ENCODE measurements around the gene PCDHGC5.

The PCDHGC5 gene

DNA sequence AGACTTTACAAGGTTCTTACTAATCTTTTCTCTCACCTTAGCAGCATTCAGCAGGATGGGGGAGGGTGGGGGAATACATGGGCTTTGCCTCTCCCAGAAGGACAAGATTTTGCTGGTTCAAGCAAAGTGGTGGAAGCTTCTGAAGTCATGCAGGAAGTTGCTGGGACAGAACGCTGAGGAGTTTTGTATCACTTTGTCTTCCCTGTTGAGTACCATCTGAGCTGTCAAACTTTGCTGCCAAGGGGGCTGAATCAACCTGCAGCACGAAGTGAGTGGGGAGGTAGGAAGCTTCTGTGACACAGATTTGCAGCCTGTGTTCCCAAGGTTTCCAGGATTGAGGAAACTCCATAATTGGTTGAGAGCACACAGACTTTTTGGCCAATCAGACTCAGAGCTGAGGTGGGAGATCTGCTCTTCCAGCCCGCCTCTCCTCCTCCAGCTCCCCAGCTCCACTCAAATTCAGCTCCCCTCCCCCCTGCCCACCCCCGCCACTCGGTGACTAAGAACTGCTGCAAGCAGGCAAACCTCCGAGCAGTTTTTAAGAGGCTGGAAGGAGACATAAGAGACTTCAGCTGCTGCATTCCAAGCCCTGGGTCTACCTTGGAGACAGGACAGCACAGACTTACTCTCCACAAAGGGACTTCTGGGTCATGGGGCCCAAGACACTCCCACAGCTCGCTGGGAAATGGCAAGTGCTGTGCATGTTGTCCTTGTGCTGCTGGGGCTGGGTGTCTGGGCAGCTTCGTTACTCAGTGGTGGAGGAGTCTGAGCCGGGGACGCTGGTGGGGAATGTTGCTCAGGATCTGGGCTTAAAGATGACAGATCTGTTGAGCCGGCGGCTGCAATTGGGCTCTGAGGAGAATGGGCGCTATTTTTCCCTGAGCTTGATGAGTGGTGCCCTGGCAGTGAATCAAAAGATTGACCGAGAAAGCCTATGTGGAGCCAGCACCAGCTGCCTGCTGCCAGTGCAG lies at the start of gene PCDHGC5:
Gene PCDHGC5, plus strand, starts transcription at position 491 of the 971 bp plus-strand sequence. Its CDS starts 160 bp downstream, at position 651.
- peak in 26 of 51 donors; percentile 27 to 86 (median 69) for DNase-seq

DNA sequence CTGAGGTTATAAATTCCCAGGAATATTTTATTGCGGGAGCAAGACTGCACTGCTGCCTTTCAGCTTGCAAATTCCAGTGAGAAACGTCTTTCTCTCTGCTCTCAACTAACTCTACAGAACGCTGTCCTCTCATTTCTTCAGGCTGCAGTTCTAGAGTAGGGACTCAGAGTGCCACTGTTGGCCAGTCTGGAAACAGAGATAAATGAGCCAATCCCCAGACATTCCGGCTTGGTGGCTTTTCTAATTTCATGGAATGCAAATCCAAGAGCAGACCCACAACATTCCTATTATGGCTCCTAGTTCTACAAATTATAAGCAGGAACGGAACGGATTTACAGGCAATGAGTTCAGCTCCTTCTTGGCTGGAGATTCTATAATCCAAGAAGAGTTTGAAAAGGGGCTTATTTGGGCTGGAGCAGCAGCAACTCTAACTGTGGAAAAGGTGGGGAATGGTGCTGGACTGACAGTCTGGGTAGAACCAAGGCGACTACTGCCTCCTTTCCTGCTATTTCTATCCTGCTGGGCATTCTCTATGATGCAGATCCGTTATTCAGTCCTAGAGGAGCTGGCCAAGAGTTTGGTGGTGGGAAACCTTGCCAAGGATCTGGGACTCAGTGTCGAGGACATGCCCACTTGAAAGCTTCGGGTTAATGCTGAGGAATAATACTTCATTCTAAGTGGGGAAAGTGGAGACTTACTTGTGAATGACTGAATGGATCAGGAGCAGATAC lies 49.3 kb upstream of the PCDHGC5 start:
- DNase-seq = no peak

DNA sequence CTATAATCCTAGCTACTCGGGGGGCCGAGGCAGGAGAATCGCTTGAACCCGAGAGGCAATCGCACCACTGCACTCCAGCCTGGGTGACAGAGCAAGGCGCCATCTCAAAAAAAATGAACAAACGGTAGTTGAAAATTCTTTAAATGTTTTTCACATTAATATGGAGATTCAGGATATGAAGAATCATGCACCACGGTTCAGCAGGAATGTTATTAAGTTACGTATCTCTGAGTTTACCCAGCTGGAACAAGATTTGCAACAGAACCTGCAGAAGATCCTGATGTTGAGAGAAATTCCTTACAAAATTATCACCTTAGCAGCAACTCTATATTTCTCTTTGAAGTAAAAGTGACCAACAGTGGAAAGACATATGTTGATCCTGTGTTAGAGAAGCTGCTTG lies 48.5 kb upstream of the PCDHGC5 start:
- no peak for DNase-seq

DNA sequence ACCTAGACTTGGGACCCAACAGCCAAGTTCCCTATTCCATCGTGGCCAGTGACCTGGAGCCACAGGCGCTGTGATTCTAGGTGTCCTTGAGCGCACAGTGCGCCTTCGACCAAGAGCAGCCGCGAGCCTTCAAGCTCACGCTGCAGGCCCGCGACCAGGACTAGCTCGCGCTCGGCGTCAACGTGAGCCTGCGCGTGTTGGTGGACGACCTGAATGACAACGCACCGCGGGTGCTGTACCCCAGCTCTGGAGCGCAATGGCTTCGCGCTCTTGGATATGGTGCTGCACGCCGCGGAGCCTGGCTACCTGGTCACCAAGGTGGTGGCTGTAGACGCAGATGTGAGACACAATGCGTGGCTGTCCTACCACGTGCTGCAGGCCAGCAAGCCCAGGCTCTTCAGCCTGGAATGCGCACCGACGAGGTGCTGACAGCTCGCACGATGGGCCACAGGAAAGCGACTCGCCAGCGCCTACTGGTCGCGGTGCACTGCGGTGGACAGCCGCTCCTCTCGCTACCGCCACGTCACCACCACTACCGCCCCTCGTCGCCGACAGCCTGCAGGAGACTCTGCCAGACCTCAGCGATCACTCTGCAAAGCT lies 47.2 kb upstream of the PCDHGC5 start:
- no peak for DNase-seq

DNA sequence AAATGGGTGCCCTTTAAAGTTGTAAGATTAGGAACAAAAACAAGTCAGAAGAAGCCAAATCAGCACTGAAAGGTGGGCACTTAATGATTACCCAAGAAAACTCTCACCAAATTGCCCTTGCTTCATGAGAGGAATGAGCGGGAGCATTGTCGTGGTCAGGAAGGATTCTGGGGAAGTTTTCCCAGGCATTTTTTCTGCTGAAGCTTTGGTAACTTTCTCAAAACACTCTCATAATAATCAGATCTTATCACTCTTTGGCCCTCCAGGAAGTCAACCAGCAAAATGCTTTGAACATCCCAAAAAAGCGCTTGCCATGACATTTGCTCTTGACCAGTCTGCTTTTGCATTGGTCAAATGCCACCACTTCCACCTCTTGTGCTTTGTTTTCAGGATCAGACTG lies 23.5 kb upstream of the PCDHGC5 start:
- DNase-seq = no peak

DNA sequence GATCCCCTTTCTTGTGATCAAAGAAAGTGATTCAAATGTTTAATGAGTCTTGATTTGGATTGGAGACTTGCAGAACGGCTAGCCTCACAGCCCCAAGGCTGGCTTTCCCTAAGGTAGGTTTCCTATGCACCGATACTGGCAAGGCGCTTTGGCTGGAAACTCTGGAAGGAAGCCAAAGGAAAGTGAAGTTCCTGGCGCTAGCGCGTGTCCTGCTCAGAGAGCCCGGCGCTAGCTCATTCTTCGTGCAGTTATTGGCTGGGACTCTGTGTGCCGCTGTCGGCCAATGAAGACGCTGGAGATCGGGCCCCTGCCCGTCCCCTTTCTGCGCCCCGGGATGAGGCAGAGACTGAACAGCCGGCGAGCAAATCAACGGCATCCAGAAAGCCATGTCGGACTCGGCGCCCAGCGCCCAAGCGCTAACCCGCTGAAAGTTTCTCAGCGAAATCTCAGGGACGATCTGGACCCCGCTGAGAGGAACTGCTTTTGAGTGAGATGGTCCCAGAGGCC lies 13.2 kb upstream of the PCDHGC5 start, which contains the start of gene PCDHGC3:
Gene PCDHGC3, plus strand, starts transcription at position 342 of the 507 bp plus-strand sequence. Its CDS starts 151 bp downstream, at position 493.
- peak in 43 of 51 donors; percentile 43 to 92 (median 82) for DNase-seq

DNA sequence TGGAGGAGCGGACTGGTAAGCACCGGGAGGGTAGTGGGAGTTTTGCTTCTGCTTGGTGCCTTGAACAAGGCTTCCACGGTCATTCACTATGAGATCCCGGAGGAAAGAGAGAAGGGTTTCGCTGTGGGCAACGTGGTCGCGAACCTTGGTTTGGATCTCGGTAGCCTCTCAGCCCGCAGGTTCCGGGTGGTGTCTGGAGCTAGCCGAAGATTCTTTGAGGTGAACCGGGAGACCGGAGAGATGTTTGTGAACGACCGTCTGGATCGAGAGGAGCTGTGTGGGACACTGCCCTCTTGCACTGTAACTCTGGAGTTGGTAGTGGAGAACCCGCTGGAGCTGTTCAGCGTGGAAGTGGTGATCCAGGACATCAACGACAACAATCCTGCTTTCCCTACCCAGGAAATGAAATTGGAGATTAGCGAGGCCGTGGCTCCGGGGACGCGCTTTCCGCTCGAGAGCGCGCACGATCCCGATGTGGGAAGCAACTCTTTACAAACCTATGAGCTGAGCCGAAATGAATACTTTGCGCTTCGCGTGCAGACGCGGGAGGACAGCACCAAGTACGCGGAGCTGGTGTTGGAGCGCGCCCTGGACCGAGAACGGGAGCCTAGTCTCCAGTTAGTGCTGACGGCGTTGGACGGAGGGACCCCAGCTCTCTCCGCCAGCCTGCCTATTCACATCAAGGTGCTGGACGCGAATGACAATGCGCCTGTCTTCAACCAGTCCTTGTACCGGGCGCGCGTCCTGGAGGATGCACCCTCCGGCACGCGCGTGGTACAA lies 12.6 kb upstream of the PCDHGC5 start:
- DNase-seq = peak in 11 of 51 donors; percentile 27 to 80 (median 46)

DNA sequence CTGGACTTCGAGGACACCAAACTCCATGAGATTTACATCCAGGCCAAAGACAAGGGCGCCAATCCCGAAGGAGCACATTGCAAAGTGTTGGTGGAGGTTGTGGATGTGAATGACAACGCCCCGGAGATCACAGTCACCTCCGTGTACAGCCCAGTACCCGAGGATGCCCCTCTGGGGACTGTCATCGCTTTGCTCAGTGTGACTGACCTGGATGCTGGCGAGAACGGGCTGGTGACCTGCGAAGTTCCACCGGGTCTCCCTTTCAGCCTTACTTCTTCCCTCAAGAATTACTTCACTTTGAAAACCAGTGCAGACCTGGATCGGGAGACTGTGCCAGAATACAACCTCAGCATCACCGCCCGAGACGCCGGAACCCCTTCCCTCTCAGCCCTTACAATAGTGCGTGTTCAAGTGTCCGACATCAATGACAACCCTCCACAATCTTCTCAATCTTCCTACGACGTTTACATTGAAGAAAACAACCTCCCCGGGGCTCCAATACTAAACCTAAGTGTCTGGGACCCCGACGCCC lies 11.8 kb upstream of the PCDHGC5 start:
- peak in 2 of 51 donors; percentile 30 to 60 for DNase-seq

DNA sequence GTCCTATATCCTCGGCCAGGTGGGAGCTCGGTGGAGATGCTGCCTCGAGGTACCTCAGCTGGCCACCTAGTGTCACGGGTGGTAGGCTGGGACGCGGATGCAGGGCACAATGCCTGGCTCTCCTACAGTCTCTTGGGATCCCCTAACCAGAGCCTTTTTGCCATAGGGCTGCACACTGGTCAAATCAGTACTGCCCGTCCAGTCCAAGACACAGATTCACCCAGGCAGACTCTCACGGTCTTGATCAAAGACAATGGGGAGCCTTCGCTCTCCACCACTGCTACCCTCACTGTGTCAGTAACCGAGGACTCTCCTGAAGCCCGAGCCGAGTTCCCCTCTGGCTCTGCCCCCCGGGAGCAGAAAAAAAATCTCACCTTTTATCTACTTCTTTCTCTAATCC lies 11.1 kb upstream of the PCDHGC5 start:
- DNase-seq = no peak

DNA sequence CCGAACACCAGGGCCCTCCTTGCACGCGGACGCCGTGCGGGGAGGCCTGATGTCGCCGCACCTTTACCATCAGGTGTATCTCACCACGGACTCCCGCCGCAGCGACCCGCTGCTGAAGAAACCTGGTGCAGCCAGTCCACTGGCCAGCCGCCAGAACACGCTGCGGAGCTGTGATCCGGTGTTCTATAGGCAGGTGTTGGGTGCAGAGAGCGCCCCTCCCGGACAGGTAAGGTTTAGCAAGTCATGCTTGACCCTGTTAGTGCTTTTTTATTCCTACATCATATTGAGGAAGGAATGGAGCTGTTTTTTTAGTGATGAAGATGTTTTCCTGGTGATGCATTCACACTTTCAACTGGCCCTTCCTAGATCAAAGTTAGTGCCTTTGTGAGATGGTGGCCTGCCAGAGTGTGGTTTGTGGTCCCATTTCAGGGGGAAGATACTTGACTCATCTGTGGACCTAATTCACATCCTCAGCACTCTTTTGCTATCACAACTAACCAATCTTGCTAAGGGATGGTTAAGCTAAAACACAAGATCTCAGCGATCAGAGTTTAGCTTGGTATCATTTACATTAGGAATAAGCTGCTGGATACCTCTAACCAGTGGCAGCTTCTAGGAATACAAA lies 10.4 kb upstream of the PCDHGC5 start:
- no peak for DNase-seq

DNA sequence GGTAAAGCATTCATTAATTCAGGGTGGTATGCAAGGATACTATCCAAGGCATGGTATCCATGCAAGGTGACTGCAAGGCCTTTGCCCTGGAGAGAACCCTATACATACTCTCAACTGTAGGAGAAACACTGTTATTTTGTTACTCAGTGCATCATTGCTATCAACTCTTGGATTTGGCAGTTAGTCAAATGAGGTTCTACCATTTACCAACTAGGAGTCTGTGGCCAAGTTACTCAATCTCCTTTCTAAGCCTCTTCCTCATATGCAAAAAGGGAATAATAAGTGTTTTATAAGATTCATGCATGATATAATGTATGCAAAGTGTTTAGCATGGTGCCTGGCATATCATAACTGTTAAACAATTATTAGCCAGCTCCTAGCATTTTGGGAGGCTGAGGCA lies 9.1 kb upstream of the PCDHGC5 start:
- DNase-seq = no peak

DNA sequence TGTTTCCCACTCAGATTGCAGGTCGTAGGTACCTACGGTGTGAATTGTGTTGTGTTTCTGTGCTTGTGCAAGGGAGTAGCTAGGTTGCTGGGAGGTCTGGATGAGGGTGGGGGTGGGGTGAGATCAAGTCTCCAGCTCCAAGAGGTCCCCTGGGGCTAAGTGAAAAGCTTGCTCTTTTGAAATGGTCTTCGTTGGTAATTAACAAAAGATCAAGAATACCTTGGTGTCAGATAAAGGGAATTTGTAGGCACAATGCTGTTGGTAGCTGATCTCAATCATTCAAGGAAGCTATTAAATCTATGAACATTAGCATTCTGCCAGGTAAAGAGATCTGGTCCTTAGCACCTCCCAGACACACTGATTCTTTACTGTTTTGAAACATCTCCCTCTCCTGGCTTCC lies 5.0 kb upstream of the PCDHGC5 start:
- peak in 1 of 51 donors; percentile 31 for DNase-seq

DNA sequence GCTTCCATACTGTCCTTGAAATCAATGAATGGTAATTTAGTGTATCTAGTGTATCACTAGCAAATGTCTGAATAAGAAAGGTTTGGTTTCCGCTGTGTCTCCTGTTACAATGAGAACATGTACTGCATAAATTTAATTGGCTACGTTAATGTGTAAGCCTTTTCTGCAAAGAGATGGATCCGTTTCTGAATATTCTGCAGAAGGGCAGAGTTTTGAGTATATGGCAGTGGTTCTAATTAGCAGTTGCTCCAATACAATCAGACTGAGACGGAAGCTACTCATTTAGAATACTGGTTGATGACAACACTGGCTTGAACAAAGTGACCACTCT lies 4.6 kb upstream of the PCDHGC5 start:
- DNase-seq = peak in 1 of 51 donors; percentile 68

DNA sequence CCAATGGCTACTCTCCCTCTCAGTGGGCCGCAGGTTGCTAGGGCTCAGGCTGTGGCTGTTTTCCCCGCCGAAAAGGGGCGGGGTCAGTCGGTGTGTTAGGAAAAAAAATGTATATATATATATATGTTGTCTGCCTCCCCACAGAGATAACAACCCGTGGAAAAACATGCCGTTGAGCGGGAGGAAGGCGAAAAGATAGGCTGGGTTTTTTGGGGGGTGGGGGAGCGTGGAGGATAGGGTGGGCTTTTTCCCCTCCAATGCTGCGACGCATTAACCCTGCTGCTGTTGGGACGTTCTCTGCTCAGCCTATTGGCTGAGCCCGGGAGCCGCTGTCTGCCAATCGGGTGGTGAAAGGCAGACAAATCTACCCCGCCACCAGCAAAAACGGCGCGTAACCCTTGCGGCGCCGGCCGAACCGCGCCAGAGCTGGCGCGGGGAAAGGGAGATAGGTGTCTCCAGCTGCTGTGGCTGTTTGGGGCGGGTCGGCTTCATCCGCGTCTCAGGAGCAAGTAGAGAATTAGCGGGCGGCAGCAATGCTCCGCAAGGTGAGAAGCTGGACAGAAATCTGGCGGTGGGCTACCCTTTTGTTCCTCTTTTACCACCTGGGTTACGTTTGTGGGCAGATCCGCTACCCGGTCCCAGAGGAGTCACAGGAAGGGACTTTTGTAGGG lies 4.1 kb upstream of the PCDHGC5 start, which contains the start of gene PCDHGC4:
Gene PCDHGC4, plus strand, starts transcription at position 390 of the 671 bp plus-strand sequence. Its CDS starts 144 bp downstream, at position 534.
- DNase-seq = peak in 19 of 51 donors; percentile 33 to 69 (median 53)

DNA sequence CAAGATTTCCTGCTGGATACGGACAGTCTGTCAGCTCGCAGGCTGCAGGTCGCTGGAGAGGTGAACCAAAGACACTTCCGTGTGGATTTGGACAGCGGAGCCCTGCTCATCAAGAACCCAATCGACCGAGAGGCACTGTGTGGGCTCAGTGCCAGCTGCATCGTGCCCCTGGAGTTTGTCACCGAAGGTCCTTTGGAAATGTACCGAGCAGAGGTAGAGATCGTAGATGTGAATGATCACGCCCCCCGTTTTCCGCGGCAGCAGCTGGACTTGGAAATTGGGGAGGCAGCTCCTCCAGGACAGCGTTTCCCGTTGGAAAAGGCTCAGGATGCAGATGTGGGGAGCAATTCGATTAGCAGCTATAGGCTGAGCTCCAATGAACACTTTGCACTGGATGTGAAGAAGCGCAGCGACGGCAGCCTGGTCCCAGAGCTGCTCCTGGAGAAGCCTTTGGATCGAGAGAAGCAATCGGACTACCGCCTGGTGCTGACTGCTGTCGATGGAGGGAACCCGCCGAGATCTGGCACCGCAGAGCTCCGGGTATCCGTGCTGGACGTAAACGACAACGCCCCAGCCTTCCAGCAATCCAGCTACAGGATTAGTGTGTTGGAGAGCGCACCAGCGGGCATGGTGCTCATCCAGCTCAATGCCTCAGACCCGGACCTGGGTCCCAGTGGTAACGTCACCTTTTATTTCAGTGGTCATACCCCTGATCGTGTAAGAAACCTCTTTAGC lies 3.4 kb upstream of the PCDHGC5 start:
- peak in 4 of 51 donors; percentile 19 to 64 (median 46) for DNase-seq

DNA sequence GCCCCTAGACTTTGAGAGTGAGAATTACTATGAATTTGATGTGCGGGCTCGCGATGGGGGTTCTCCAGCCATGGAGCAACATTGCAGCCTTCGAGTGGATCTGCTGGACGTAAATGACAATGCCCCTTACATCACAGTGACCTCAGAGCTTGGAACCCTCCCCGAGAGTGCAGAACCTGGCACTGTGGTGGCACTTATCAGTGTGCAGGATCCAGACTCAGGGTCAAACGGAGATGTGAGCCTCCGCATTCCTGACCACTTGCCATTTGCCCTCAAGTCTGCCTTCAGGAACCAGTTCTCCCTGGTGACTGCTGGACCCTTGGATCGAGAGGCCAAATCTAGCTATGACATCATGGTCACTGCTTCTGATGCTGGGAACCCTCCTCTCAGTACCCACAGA lies 2.8 kb upstream of the PCDHGC5 start:
- DNase-seq = no peak

DNA sequence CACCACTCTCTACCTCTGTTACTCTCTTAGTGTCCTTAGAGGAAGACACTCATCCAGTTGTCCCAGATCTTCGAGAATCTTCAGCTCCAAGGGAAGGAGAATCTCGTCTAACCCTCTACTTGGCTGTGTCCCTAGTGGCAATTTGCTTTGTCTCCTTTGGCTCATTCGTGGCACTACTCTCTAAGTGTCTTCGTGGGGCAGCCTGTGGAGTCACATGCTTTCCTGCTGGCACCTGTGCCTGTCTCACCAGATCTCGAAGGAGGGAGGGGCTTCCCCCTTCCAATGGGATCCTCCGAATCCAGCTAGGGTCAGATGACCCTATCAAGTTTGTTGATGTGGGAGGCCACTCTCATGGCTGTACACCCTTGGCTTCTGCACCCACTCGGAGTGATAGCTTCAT lies 1.8 kb upstream of the PCDHGC5 start:
- DNase-seq = no peak

DNA sequence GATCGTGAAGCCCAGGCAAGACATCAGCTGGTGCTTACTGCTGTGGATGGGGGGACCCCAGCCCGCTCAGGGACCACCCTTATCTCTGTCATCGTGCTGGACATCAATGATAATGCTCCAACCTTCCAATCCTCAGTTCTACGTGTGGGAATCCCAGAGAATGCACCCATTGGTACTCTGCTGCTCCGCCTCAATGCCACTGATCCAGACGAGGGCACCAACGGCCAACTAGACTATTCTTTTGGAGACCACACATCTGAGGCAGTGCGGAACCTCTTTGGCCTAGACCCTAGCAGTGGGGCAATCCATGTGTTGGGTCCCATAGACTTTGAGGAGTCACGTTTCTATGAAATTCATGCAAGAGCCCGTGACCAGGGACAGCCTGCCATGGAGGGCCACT lies 960 bp downstream of the PCDHGC5 start:
- DNase-seq = peak in 1 of 51 donors; percentile 41

DNA sequence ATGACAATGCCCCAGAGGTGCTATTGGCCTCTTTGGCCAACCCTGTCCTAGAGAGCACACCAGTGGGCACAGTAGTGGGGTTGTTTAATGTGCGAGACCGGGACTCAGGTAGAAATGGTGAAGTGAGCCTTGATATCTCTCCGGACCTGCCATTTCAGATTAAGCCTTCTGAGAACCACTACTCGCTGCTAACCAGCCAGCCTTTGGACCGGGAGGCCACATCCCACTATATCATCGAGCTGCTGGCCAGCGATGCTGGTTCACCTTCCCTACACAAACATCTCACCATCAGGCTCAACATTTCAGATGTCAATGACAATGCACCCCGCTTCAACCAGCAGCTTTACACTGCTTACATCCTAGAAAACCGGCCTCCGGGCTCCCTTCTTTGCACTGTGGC lies 1.4 kb downstream of the PCDHGC5 start:
- no peak for DNase-seq
